Activated CD8-positive, alpha-beta memory T cell treated with anti-CD3 and anti-CD28 coated beads for 4 hours (primary cell): ENCODE results near the gene HOXC13.

ENCODE experiments used
- DNase-seq, 2 donors: peaks; one replicate each; pipeline ENCODE4 v3.0.0-alpha.2; 2020; ENCODE audit warnings: low read depth in 2 of 2

HOXC13 gene, protein sequence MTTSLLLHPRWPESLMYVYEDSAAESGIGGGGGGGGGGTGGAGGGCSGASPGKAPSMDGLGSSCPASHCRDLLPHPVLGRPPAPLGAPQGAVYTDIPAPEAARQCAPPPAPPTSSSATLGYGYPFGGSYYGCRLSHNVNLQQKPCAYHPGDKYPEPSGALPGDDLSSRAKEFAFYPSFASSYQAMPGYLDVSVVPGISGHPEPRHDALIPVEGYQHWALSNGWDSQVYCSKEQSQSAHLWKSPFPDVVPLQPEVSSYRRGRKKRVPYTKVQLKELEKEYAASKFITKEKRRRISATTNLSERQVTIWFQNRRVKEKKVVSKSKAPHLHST

DNA sequence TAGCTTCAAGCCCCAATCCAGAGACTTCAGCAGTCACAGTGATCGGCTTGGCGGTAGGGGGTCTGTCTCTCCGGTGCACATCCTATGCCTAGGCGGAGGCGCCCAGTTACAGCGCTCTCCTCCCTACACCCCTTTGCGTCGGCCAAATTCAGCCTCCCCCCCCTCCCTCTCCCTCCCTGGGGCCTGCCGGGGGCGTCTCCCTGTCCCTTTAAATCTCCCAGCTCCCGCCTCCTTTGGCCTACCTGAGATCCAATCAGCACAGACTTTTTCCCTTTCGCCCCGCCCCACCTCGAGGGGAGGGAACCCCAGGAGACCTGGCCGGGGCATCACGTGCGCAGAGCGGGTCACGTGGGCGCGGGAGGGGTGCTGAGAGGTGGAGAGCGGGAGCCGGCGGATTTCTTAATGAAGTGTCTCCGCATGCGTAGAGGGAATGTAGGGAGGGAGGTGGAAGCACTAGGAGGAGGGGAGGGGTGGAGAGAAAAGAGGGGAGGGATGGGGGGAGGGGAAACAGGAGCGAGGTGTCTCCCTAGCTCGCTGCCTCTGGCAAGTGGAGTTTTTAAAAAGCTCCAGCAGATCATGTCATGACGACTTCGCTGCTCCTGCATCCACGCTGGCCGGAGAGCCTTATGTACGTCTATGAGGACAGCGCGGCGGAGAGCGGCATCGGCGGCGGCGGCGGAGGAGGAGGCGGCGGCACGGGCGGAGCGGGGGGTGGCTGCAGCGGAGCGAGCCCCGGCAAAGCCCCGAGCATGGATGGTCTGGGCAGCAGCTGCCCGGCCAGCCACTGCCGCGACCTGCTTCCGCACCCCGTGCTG is at the start of gene HOXC13:
Gene HOXC13, plus strand, starts transcription at position 506 of the 815 bp plus-strand sequence. Its CDS starts 76 bp downstream, at position 582.
- no peak for DNase-seq

DNA sequence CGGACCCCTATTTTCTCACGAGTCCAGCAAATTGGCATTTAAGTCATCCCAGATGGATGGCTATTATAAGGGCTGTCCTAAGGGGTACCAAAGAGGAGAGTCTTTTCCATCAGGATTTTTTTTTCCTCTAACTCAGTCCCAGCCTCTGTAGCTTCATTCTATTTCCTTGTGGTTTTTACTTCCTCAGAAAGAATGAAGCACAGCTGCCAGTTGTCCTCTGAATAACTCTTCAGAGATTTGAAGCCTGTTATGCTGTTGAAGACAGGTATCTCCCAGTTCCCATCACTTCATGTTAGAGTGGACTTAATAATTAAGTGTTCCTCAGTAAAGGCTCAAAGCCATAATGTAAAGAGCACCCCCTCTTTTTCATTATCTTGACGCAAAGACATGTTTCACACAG is 48.5 kb upstream of the HOXC13 start:
- no peak for DNase-seq

DNA sequence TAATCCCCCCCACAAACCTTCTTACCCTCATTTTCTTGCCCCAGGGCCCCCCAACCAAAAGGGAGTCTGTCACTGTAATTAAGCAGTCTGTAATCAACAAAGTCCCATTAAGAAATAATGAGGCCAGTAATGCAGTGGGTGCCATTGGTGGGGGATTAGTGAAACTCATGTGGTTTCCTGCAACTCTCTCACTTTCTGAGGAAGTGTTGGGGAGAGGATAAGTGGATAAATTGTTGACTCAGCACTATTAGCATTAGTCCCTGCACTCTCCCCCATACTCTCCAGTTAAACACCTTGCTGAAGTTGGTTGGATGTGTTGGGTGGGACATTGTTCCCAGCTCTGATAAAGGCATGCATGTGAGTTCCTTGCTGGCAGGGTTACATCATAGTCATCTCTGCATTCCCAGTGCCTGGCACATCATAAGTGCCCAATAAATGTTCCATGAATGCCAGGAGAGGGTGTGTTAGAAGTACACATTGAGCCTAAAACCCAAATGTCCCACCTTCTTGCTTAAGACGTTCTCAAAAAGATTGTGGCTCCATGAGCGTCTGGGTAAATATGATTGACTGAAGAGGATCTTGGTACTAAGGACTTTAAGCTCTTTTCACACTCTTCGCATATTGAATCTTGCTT is 45.8 kb upstream of the HOXC13 start:
- DNase-seq, result no peak

DNA sequence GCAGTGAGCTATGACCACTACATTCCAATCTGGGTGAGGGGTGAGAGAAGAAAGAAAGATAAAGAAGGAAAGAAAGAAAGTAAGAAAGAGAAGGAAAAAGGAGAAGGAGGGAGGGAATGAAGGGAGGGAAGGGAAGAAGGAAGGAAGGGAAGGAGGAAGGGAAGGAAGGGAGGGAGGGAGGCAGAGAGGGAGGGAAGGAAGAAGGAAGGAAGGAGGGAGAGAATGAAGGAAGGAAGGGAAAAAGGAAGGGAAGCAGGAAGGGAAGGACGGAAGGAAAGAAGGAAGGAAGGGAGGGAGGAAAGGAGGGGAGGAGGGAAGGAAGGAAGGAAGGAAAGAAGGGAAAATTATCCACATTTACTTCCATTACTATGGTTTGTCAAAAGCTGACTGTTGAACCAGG is 39.4 kb upstream of the HOXC13 start:
- no peak for DNase-seq

DNA sequence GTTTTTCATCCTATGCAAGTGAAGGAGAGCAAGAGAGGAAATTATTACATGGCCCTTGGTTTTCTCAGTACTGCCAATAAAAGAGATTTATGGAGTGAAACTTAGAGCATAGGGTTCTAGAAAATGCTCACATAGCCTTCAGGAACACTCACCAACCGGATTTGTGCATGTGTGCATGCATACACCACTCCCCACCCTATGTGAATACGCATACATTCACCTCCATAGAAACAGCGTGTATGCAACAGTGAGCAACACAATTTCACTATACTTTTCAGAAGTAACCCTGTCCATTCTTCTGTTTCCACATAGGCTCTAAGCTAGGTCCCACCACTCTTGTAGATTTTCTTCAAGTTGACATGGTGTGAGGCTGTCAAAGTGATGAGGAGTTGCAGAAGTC is 31.5 kb upstream of the HOXC13 start:
- no peak for DNase-seq

DNA sequence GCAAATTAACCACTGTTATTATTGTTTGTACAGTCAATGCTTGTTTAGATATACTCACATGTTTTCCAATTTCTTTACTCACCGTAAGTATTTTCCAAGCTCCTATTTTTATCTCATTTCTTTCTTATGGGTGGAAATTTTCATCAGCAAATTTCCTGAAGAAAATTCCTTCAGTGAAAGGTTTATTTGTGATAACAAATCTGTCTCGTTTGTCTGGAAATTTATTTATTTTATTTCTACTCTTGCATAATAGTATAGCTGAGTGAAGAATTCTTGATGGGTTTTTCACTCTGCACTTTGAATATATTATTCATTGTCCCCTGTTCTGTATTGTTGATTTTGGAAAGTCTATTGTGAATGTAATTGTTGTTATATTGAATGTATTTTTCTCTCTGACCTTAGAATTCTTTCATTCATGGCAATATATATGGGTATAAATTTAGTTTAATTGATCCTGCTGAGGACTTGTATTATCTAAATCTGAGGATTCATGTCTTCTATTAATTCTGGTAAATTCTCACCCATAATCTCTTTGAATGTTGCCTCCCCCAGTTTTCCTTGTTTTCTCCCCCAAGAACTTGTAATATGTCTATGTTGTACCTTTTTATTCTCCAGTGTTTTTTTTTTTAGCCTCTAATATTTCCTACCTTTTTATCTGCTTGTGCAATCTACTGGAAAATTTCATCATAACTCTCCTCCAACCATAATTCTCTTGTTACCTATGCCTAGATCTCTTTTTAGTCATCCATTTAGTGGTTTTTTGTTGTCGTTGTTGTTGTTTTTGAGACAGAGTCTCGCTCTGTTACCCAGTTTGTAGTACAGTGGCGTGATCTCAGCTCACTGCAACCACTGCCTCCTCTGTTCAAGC is 21.6 kb upstream of the HOXC13 start:
- DNase-seq, result no peak

DNA sequence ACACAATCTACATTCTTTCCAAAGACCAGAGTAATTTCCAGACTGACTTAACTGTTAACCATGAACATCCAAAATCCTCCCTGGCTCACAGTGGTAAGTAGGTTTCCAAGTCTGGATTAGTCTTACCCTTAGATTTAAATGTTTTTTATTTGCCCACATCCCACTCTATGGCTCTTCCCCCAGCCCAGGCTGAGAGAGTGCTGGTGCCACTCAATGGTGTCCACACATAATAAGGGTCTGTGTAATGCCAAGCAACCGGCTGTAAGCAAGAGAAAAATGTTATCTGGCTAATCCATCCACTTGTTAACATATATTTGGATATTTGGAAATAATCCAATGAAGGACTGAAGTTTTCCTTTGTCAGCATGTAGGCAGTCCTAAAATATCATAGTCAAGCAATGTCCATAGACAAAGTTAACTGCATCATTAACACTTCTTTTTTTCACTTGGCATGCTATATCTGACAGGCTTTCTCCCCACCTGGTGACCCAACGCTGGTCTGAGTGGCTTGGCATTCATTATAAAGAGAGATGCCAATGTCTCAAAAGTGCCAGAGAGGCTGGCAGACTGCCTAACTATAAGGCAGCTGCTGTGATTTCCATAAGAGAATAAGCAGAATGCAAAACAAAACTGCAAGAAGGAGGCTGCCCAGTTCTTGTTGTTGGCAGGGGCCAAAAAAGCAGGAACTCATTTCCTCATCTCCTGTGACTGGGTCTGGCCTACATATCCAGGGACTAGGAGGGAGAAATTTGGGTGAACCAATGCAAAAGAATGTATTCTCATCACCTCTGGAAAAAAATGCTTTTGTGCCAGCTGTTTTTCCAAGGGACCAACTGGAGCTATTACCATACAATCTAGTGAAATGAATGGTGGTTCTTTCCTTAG is 13.9 kb upstream of the HOXC13 start:
- DNase-seq, result no peak

DNA sequence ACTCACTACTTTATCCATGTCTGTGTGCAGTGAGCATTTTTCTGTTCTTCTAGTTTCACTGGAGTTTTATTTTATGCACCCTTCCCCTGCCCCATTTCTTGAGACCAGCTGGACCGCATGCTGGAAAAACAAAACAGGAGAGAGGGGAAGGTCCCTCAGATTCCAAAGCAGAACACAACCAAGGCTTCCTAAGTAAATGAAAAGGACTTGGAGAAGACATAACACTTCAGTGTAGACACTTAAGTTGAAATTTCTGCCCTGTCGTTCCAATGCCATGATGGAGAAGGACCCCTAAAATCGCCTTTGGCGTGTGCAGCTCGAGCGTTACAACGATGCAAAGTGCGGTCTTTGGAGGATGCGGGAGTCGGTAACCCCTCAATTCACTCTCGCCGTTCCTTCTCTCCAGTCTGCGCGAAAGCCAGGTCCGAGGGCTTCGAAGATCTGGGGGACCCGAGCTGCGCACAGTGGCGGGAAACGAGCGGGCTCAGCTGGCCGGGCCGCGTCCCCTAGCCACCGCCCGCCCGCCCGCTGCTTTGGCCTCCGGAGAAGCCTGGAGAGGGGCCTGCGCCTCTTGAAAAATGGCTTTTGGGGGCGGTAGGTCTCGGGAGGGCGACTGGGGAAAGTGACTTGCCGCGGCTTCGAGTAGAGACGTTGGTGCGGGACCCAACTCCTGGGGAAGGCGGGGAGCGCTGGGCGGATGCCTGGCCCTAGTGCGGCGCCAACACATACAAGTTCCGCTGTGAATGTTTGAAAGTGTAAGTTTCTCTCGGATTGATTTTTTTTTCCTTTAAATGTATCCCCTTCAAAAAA is 11.2 kb upstream of the HOXC13 start:
- DNase-seq, result no peak

DNA sequence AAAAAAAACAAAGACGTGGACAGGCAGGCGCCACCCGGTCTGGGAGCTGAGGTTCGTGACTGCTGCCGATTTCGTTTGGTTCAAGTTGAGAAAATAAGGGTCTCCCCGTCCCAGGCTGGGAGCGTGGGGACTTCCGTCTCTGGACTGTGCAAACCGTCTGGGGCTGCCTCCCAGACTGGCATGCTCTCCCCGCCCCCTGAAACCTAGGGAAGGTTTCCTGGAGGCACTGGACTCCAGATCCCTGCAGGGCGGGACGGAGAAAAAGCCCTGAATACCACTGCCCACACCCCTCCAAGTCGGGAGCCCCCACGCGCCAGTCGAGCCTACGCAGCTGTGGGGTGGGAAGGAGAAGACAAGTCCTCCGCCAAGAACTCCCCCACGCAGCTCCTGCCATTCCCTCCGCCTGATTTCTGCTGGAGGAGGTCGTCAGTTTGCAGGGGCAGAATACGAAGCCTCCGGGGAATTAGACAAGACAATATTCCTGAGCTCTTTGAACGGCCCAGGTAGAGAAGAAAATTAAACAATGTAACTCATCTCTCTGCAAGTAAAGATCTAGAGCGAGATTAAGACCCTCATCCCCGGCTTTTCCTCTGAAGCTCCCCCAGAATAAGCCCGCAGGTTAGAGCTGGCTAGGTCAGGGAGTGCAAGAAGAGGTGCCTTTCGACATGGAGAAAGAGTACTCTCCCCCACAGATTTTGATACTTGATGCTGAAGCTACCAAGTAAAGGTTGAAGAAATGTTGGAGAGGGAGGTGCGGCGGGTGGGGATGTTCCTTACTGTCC is 10.4 kb upstream of the HOXC13 start:
- no peak for DNase-seq

DNA sequence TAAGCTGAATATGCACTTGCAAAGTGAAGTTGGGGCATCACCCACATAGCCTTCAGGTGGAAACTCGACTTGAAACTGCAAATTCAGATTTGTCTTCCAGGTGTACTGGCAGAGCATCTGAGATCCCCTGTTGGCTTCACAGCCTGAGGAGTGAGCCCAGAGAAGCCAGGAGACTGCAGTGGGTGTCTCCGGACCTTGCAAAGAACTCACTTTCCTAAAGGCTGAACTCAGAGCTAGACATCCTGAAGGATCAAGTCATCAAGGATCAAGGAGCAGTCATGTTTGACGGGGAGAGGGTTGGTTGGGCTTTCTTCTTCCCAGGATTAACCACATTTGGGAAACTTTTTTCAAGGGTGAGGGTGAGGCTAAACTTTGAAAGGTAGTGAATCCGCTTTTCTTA is 9.1 kb upstream of the HOXC13 start:
- no peak for DNase-seq

DNA sequence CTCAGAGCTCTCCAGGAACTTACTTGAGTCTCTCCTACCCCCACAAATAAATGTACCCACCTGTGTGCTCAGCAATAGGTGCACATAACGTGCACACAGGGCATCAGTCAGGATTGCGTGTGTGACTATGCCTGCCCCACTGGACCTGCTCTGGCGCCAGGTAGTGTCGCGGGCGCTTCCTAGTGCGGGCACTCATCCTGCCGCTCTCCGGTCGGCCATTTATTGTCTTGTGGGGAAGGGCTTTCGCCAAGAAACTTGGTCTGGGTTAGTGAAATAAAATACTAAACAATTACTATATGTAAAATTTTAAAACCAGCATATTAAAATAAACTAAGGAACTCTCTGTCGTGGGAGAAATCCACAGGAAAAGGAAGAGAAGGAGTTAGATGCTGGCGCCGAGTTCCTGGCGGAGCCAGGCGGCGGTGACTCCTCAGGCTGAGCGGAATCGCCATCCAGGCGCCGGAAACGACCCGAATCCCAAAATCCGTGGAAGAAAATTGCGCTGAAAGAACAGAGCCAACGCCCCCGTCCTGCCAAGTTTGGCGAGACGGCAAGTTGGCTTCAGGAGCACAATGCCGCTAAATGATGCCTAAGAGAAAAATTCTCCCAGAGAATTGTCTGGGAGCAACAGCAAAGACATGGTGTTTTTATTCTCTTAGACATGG is 7.9 kb upstream of the HOXC13 start:
- DNase-seq, result no peak

DNA sequence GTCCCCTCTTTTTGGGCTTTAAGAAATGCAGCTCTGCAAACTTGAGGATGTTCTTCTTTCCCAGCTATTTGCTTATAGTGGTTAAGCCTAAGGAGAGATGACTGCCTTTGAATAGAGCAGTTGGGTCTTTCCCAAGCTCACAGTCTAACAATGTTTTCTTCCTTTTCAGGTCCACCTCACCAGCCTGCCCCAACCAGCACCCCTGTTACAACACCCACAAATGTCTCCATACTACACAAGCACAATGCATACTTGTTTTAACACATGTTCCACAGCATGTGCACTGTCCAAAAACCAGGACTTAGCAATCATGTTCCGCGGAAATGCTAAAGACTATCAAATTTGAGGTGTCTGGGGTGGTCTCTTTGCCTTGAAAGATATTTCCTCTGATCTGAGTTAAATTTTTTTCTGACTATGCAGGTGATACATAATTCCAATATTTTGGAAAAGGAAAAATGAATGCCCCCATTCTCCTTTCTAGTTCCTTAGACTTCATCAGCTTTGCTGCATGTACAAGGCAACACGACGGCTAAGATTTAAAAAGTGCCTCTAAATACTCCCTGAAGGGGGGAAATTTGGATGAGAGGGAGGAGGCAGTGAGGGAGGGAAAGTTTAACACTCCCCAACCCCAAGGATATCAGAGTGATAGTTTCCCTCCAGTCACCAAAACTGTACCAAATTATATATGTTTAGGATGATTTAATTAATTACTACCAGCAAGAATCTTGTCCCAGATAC is 6.6 kb upstream of the HOXC13 start:
- no peak for DNase-seq

DNA sequence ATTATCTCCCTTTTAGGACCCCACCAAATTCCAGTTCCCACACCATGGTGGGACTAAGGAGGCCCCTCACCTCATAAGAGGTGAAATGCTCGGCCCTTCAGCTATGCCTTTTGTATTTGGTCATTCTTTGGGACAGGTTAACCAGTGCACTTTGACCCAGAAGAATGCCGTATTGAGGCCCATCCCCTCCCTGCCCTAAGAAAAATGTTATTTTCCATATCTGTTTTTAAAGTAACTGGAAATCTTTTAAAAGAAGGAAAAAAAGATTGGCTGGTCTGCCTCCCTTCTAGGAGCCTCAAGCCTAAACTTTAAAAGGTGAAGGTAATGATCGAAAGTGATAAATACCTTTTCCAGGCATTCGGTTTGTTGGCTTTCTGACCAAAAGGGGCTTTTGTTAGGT is 5.7 kb upstream of the HOXC13 start:
- DNase-seq, result no peak

DNA sequence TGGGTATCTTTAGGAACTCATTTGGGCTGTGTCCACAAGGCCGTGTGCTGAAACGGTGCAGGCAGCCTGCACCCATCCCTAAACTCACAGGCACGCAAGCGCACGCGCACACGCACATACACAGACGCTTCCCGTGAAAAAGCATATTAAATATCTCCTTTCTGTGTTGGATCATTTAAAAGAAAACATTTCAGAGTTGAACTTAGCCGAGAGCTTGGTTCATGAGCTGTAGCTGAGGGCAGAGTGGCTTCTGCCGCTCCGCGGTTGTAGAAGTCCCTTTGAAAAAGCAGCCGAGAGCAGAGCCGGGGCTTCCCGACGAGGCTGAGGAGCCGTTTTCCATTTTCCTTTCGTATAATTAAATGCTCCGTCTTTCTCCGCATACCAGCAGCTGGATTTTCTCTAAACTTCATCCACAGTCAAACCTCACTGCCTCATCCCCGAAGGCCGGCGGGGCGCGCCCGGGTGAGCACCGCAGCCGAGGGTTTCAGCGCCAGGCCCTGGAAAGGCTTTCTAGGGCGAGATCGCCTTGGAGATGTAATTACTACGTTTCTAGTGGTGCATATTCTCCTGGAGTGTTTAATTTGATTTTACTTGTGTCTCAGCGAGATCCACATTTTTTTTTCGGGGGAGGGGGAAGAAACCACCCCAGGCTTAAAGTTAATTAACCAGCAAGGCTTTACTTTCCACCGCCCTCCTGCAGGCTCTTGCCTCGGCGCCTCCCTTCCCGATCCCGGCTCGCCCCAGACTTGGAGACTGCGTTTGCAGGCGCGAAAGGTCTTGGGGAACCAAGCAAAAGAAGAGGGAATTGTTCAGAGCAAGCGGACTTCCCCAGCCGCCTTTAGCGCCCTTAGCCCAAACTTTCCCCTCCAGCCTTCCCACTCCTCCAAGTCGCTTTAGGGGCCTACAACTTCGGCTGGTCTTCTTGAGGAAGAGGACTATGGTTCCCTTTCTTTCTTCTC is 3.0 kb upstream of the HOXC13 start:
- DNase-seq, result no peak

DNA sequence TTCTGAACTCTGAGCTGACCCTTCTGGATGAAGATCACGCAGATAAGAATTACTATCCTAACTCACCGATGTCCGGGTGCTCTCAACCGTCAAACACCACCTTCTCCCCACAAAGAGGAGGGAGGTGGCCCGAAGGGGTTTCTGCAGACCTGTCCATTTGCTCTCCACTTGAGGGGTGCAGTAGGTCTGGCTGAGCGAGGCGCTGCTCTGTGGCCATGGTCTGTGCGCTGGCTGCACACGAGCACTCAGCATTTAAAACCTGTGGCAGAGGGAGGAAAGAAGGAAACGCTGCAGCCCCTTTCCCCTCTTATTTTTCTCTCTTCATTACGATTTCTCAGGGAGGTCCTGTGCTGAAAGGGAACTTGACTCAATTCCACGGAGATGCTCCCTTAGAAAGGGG is 1.5 kb upstream of the HOXC13 start:
- DNase-seq, result no peak

DNA sequence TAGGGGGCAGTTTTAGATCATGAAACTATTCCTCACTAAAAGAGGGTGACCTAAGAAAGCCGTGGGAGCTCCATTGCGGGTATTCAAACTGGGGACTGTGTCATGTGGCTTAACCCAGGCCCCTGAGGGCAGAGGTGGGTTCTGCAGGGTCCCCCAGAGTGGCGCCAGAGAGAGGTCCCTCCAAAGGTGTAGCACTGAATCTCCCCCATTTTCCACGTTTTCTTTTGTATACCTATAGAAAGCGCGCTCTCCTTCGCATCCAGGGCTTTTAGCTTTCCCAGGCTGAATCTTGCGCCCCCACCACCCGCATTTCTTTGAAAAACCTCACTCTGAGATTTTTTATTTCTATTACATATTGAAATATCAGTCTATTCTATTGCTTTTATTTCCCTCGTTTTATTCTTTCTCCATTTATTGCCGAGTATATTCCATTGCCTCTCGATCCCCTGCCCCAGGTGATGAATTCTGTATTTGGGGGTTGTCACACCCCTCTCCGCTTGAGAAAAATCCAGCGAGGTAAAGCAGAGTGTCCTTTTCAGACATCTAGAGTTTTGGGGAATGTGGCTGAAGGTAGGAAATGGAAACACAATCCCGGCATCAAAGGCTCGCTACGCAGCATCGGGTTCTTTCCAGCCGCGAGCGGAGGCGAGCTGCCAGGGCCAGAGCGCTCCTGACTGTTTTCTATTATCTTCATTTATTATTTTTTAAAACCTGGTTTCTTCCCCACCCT is 870 bp upstream of the HOXC13 start:
- no peak for DNase-seq
